Activated T-cell treated with anti-CD3 and anti-CD28 coated beads, Interleukin-2, amount 50 U/mL, for 72 hours (primary cell): Measurements from ENCODE around the gene PAX3. TPM values are rescaled to one million over a fixed set of nuclear protein-coding genes. Genes with fewer than 3 reads are reported as not detected.

Experiments
- ATAC-seq, 2 donors: fragments of 150-1000 bp; cut with Tn5 transposase; replicated peaks in 1 of 2; 2 replicates each; pipeline ENCODE4 v1.10.0; 2021; ENCODE audit warnings: moderate library complexity in 2 of 2, mild to moderate bottlenecking in 1 of 2
- DNase-seq, 2 donors: peaks; one replicate each; pipeline ENCODE4 v3.0.0; 2021 to 2022; ENCODE audit warnings: mixed read lengths in 1 of 2
- H3K27ac Mint-ChIP-seq: one replicate; pipeline ENCODE4 v1.8.0; 2022; ENCODE audit warnings: mild to moderate bottlenecking, moderate library complexity, mixed read lengths
- H3K27me3 Mint-ChIP-seq: one replicate; pipeline ENCODE4 v1.8.0; 2022; ENCODE audit warnings: low read depth, mixed read lengths
- H3K36me3 Mint-ChIP-seq, 2 donors: one replicate each; pipeline ENCODE4 v1.8.0; 2022; ENCODE audit warnings: mixed read lengths in 2 of 2, mild to moderate bottlenecking in 1 of 2; ENCODE audit not compliant: insufficient read depth in 2 of 2
- H3K4me1 Mint-ChIP-seq: one replicate; pipeline ENCODE4 v1.8.0; 2022; ENCODE audit warnings: low read depth, mixed read lengths
- H3K4me3 Mint-ChIP-seq, 2 donors: one replicate each; pipeline ENCODE4 v1.8.0; 2022; ENCODE audit warnings: mild to moderate bottlenecking in 2 of 2, mixed read lengths in 2 of 2, moderate library complexity in 2 of 2
- H3K9me3 Mint-ChIP-seq, 2 donors: one replicate each; pipeline ENCODE4 v1.8.0; 2022; ENCODE audit warnings: mixed read lengths in 2 of 2
- total RNA-seq, 2 donors: library from RNA; stranded (reverse); gene quantifications; one replicate each; pipeline ENCODE4 v1.2.3, GENCODE V29; 2022

Gene PAX3
- total RNA-seq, 2 donors from 2014 or later, result not detected

- Mint-ChIP-seq H3K27ac (peak overlapping the region; percentile 29), H3K4me3 (peak overlapping the region; percentile 45 to 47), H3K27me3 (peaks cover 98% of the 10 kb centered on the region), H3K4me1 (peaks cover 50% of the 10 kb centered on the region), H3K9me3 (peaks cover 3 to 4% of the 10 kb centered on the region in 2 donors), H3K36me3 (peaks cover 7 to 11% of the 10 kb centered on the region in 2 donors)
- DNase-seq, result no peak
- ATAC-seq, result no peak
Measured at GRCh38 chr2:222298001-222298310, 842 bp downstream of the PAX3 start.

GRCh38 chr2:222297600-222297935 lies 1.2 kb downstream of the PAX3 start:
- peaks cover 46% of the 10 kb centered on the region for H3K4me1 Mint-ChIP-seq
- H3K27ac Mint-ChIP-seq, result no peak overlapping the region
- no peak overlapping the region for H3K4me3 Mint-ChIP-seq
- H3K36me3 Mint-ChIP-seq, result peaks cover 5 to 10% of the 10 kb centered on the region in 2 donors
- ATAC-seq (no peak), DNase-seq (no peak)
- peaks cover 3 to 4% of the 10 kb centered on the region in 2 donors for H3K9me3 Mint-ChIP-seq
- peaks cover 98% of the 10 kb centered on the region for H3K27me3 Mint-ChIP-seq

GRCh38 chr2:222296911-222297599 lies 1.7 kb downstream of the PAX3 start:
- DNase-seq (no peak), ATAC-seq (peak in 1 of 2 donors; percentile 42)
- H3K9me3 Mint-ChIP-seq, result peaks cover 3 to 4% of the 10 kb centered on the region in 2 donors
- H3K36me3 Mint-ChIP-seq, result peaks cover 5 to 10% of the 10 kb centered on the region in 2 donors
- H3K4me3 Mint-ChIP-seq, result peak overlapping the region; percentile 67 to 81
- H3K27me3 Mint-ChIP-seq, result peaks cover 98% of the 10 kb centered on the region
- H3K4me1 Mint-ChIP-seq, result peaks cover 41% of the 10 kb centered on the region
- no peak overlapping the region for H3K27ac Mint-ChIP-seq

GRCh38 chr2:222296311-222296741 lies 2.5 kb downstream of the PAX3 start:
- no peak for ATAC-seq
- H3K4me1 Mint-ChIP-seq, result peaks cover 40% of the 10 kb centered on the region
- DNase-seq, result no peak
- peaks cover 98% of the 10 kb centered on the region for H3K27me3 Mint-ChIP-seq
- H3K4me3 Mint-ChIP-seq, result peak overlapping the region; percentile 81 to 82
- no peak overlapping the region for H3K27ac Mint-ChIP-seq
- peaks cover 5 to 10% of the 10 kb centered on the region in 2 donors for H3K36me3 Mint-ChIP-seq
- peaks cover 3 to 4% of the 10 kb centered on the region in 2 donors for H3K9me3 Mint-ChIP-seq

- peaks cover 5 to 10% of the 10 kb centered on the region in 2 donors for H3K36me3 Mint-ChIP-seq
- H3K9me3 Mint-ChIP-seq, result peaks cover 3 to 4% of the 10 kb centered on the region in 2 donors
- H3K27ac Mint-ChIP-seq, result peak overlapping the region; percentile 82
- H3K27me3 Mint-ChIP-seq, result peaks cover 99% of the 10 kb centered on the region
- peak overlapping the region; percentile 81 to 82 for H3K4me3 Mint-ChIP-seq
- ATAC-seq (no peak), DNase-seq (no peak)
- H3K4me1 Mint-ChIP-seq, result peaks cover 43% of the 10 kb centered on the region
Measured at GRCh38 chr2:222295368-222296062, 3.3 kb downstream of the PAX3 start.

- Mint-ChIP-seq H3K4me1 (peaks cover 48% of the 10 kb centered on the region), H3K4me3 (peak overlapping the region; percentile 81 to 82), H3K27ac (peak overlapping the region; percentile 82), H3K27me3 (peaks cover 99% of the 10 kb centered on the region), H3K9me3 (peaks cover 3 to 4% of the 10 kb centered on the region in 2 donors), H3K36me3 (peaks cover 5 to 10% of the 10 kb centered on the region in 2 donors)
- DNase-seq, result no peak
- ATAC-seq, result no peak
Measured at GRCh38 chr2:222294996-222295367, 3.8 kb downstream of the PAX3 start.

GRCh38 chr2:222293660-222294630 lies 4.9 kb downstream of the PAX3 start:
- peak overlapping the region in 1 of 2 donors; percentile 12 for H3K4me3 Mint-ChIP-seq
- peaks cover 0 to under 1% of the 10 kb centered on the region in 2 donors for H3K9me3 Mint-ChIP-seq
- H3K27ac Mint-ChIP-seq, result peak overlapping the region; percentile 48
- H3K36me3 Mint-ChIP-seq, result peaks cover 2 to 5% of the 10 kb centered on the region in 2 donors
- DNase-seq (no peak), ATAC-seq (no peak)
- H3K4me1 Mint-ChIP-seq, result peaks cover 42% of the 10 kb centered on the region
- peaks cover 99% of the 10 kb centered on the region for H3K27me3 Mint-ChIP-seq

GRCh38 chr2:222292149-222293134 lies 6.4 kb downstream of the PAX3 start:
- no peaks in the 10 kb centered on the region for H3K9me3 Mint-ChIP-seq
- DNase-seq (no peak), ATAC-seq (no peak)
- peaks cover 99% of the 10 kb centered on the region for H3K27me3 Mint-ChIP-seq
- H3K4me1 Mint-ChIP-seq, result peaks cover 40% of the 10 kb centered on the region
- no peaks in the 10 kb centered on the region for H3K36me3 Mint-ChIP-seq
- no peak overlapping the region for H3K27ac Mint-ChIP-seq
- H3K4me3 Mint-ChIP-seq, result no peak overlapping the region

GRCh38 chr2:222291485-222291841 lies 7.3 kb downstream of the PAX3 start:
- H3K9me3 Mint-ChIP-seq, result no peaks in the 10 kb centered on the region
- no peak overlapping the region for H3K4me3 Mint-ChIP-seq
- peaks cover 96% of the 10 kb centered on the region for H3K27me3 Mint-ChIP-seq
- H3K4me1 Mint-ChIP-seq, result peaks cover 32% of the 10 kb centered on the region
- ATAC-seq, result no peak
- no peak overlapping the region for H3K27ac Mint-ChIP-seq
- DNase-seq, result no peak
- no peaks in the 10 kb centered on the region for H3K36me3 Mint-ChIP-seq

GRCh38 chr2:222290736-222291484 lies 7.9 kb downstream of the PAX3 start:
- H3K9me3 Mint-ChIP-seq, result no peaks in the 10 kb centered on the region
- peak overlapping the region in 1 of 2 donors; percentile 51 for H3K4me3 Mint-ChIP-seq
- no peaks in the 10 kb centered on the region for H3K36me3 Mint-ChIP-seq
- peaks cover 26% of the 10 kb centered on the region for H3K4me1 Mint-ChIP-seq
- DNase-seq (no peak), ATAC-seq (no peak)
- H3K27me3 Mint-ChIP-seq, result peaks cover 93% of the 10 kb centered on the region
- H3K27ac Mint-ChIP-seq, result no peak overlapping the region

GRCh38 chr2:222290401-222290735 lies 8.4 kb downstream of the PAX3 start:
- Mint-ChIP-seq H3K4me1 (peaks cover 21% of the 10 kb centered on the region), H3K27ac (peak overlapping the region; percentile 55), H3K27me3 (peaks cover 88% of the 10 kb centered on the region), H3K4me3 (peak overlapping the region in 1 of 2 donors; percentile 51), H3K36me3 (no peaks in the 10 kb centered on the region), H3K9me3 (no peaks in the 10 kb centered on the region)
- no peak for DNase-seq
- no peak for ATAC-seq
